ENCODE data around the gene BPTF.
"Not testable (repeated sequence)": the region's sequence is repeated elsewhere in the genome, so short reads cannot be mapped to it uniquely, and the experiment has no call there.

DNA sequence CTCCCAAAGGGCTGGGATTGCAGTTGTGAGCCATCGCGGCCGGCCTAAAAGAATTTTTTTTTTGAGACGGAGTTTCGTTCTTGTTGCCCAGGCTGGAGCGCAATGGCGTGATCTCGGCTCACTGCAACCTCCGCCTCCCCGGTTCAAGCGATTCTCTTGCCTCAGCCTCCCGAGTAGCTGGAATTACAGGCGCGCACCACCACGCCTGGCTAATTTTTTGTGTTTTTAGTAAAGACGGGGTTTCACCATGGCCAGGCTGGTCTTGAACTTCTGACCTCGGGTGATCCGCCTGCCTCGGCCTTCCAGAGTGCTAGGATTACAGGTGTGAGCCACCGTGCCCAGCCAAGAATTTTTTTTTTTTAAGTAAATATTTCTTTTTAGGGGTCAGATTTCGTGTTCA lies 193.2 kb downstream of the BPTF start:
- TF ChIP-seq, protein P1, sequence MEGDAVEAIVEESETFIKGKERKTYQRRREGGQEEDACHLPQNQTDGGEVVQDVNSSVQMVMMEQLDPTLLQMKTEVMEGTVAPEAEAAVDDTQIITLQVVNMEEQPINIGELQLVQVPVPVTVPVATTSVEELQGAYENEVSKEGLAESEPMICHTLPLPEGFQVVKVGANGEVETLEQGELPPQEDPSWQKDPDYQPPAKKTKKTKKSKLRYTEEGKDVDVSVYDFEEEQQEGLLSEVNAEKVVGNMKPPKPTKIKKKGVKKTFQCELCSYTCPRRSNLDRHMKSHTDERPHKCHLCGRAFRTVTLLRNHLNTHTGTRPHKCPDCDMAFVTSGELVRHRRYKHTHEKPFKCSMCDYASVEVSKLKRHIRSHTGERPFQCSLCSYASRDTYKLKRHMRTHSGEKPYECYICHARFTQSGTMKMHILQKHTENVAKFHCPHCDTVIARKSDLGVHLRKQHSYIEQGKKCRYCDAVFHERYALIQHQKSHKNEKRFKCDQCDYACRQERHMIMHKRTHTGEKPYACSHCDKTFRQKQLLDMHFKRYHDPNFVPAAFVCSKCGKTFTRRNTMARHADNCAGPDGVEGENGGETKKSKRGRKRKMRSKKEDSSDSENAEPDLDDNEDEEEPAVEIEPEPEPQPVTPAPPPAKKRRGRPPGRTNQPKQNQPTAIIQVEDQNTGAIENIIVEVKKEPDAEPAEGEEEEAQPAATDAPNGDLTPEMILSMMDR (IDR thresholded peaks at IDR 0.05), result not testable (repeated sequence)
- not testable (repeated sequence) for TF ChIP-seq POLR2A, EP300 (IDR thresholded peaks at IDR 0.05)

All from suprapubic skin (tissue), 3 donors.